Loucy (cell line): ENCODE results near the gene PDCD4.

Source experiments
- H2AFZ ChIP-seq: fragments of 200-600 bp; sonication (generic); 2 replicates; pipeline ENCODE4 v1.6.0; 2016; ENCODE audit warnings: antibody characterized with exemption, mild to moderate bottlenecking, low read length, moderate library complexity
- H3F3A ChIP-seq: fragments of 200-600 bp; 2 replicates; pipeline ENCODE4 v1.6.0; 2016; ENCODE audit warnings: antibody characterized with exemption, low read depth, mild to moderate bottlenecking
- H3K27me3 ChIP-seq: fragments of 200-600 bp; sonication (generic); 2 replicates; pipeline ENCODE4 v1.6.1; 2014; ENCODE audit warnings: low read length, mild to moderate bottlenecking; ENCODE audit not compliant: insufficient read depth, poor library complexity, severe bottlenecking
- H3K36me3 ChIP-seq: fragments of 200-600 bp; sonication (generic); 2 replicates; pipeline ENCODE4 v1.6.1; 2016; ENCODE audit warnings: low read length; ENCODE audit not compliant: insufficient read depth
- H3K4me1 ChIP-seq: fragments of 200-600 bp; sonication (generic); 2 replicates; pipeline ENCODE4 v1.5.1; 2014; ENCODE audit warnings: low read length, mild to moderate bottlenecking; ENCODE audit not compliant: insufficient read depth, poor library complexity, severe bottlenecking
- H3K4me2 ChIP-seq: fragments of 200-600 bp; sonication (generic); 2 replicates; pipeline ENCODE4 v1.6.0; 2014; ENCODE audit warnings: antibody characterized with exemption, low read length, low read depth, mild to moderate bottlenecking; ENCODE audit not compliant: poor library complexity, severe bottlenecking
- H3K4me3 ChIP-seq: fragments of 200-600 bp; sonication (generic); 2 replicates; pipeline ENCODE4 v1.5.1; 2014; ENCODE audit warnings: low read length, mild to moderate bottlenecking, mixed read lengths; ENCODE audit not compliant: poor library complexity, severe bottlenecking
- H3K79me2 ChIP-seq: fragments of 200-600 bp; sonication (generic); 2 replicates; pipeline ENCODE4 v1.6.1; 2014; ENCODE audit warnings: low read length; ENCODE audit not compliant: insufficient read depth
- H3K9ac ChIP-seq: fragments of 200-600 bp; sonication (generic); 2 replicates; pipeline ENCODE4 v1.6.0; 2014; ENCODE audit warnings: mild to moderate bottlenecking, low read depth, low read length, moderate library complexity; ENCODE audit not compliant: poor library complexity, severe bottlenecking
- H3K9me2 ChIP-seq: fragments of 200-600 bp; sonication (generic); replicated peaks from 2 replicates; pipeline ENCODE4 v1.6.1; 2016; ENCODE audit warnings: low read depth, low read length, mixed read lengths
- H3K9me3 ChIP-seq: fragments of 200-600 bp; sonication (generic); 2 replicates; pipeline ENCODE4 v1.6.1; 2014; ENCODE audit warnings: mild to moderate bottlenecking, antibody characterized with exemption, low read length, low read depth; ENCODE audit not compliant: insufficient read depth
- H4K20me1 ChIP-seq: fragments of 200-600 bp; sonication (generic); 2 replicates; pipeline ENCODE4 v1.6.0; 2014; ENCODE audit warnings: antibody characterized with exemption, low read length, mild to moderate bottlenecking; ENCODE audit not compliant: insufficient read depth, poor library complexity, severe bottlenecking
- EZH2phosphoT487 ChIP-seq: fragments of 200-600 bp; IDR thresholded peaks from 2 replicates; pipeline ENCODE4 v1.6.1; 2018; ENCODE audit warnings: antibody characterized with exemption, mild to moderate bottlenecking, moderate library complexity, borderline replicate concordance
- TF ChIP-seq, protein P1 (sequence below): fragments of 200-600 bp; sonication (generic); conservative IDR thresholded peaks from 2 replicates; pipeline ENCODE4 v1.5.1; 2014; ENCODE audit warnings: mild to moderate bottlenecking, antibody characterized with exemption, low read length

The PDCD4 gene

DNA sequence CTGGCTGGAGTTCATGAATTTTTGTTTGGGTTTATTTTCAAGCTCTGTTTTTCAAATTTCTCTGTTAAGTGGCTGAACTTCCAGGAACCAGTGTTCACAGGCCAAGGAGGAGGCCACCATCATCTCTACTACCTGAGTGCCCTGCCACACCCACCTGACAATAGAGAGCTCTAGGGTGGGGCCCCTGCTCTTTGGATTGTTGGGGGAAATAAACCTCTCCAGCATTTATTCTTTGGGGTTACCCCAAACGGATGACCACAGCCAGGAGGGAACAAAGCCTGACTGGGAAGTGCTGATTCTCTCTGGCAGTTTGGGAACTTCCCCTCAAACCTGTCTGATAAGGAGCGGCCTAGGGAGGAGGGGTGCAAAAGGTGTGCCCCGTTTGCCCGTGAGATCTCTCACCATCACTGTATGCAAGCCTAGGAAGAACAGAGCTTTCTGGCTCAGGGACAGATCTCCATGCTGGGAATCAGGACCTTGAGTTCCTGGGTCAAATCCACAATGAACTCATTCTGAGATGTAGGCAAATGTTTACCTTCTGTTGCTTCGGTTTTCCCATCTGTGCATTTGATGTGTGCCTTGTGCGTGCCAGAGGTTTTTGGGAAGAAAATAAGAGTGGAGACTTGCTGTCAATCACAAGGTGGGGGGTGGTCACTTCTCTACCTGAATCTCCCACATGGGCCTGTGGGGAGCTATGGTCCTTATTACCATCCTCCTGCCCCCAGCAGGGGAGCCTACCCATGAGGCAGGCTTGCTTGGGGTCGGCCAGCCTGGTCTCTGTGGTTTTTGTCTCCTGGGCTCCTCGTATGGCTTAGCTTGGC, 27.7 kb upstream of the PDCD4 start:
- no peak overlapping the region for H3K9ac ChIP-seq
- no peaks in the 10 kb centered on the region for H4K20me1 ChIP-seq
- no peaks in the 10 kb centered on the region for H3K79me2 ChIP-seq
- no peaks in the 10 kb centered on the region for H3F3A ChIP-seq
- TF ChIP-seq, protein P1, sequence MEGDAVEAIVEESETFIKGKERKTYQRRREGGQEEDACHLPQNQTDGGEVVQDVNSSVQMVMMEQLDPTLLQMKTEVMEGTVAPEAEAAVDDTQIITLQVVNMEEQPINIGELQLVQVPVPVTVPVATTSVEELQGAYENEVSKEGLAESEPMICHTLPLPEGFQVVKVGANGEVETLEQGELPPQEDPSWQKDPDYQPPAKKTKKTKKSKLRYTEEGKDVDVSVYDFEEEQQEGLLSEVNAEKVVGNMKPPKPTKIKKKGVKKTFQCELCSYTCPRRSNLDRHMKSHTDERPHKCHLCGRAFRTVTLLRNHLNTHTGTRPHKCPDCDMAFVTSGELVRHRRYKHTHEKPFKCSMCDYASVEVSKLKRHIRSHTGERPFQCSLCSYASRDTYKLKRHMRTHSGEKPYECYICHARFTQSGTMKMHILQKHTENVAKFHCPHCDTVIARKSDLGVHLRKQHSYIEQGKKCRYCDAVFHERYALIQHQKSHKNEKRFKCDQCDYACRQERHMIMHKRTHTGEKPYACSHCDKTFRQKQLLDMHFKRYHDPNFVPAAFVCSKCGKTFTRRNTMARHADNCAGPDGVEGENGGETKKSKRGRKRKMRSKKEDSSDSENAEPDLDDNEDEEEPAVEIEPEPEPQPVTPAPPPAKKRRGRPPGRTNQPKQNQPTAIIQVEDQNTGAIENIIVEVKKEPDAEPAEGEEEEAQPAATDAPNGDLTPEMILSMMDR, result no peak
- TF ChIP-seq EZH2phosphoT487, result no peak
- no peaks in the 10 kb centered on the region for H3K9me2 ChIP-seq
- no peaks in the 10 kb centered on the region for H3K27me3 ChIP-seq
- H3K4me2 ChIP-seq, result no peak overlapping the region
- H3K36me3 ChIP-seq, result no peaks in the 10 kb centered on the region
- peaks cover 60% of the 10 kb centered on the region for H3K4me1 ChIP-seq
- no peak overlapping the region for H2AFZ ChIP-seq
- no peak overlapping the region for H3K4me3 ChIP-seq
- H3K9me3 ChIP-seq, result no peaks in the 10 kb centered on the region

GRCh38 chr10:110844617-110844881, 27.2 kb upstream of the PDCD4 start:
- H3K27me3 ChIP-seq, result no peaks in the 10 kb centered on the region
- no peak overlapping the region for H3K9ac ChIP-seq
- no peak overlapping the region for H3K4me3 ChIP-seq
- no peaks in the 10 kb centered on the region for H3K9me3 ChIP-seq
- no peaks in the 10 kb centered on the region for H3K79me2 ChIP-seq
- peaks cover 59% of the 10 kb centered on the region for H3K4me1 ChIP-seq
- H3K9me2 ChIP-seq, result no peaks in the 10 kb centered on the region
- H4K20me1 ChIP-seq, result no peaks in the 10 kb centered on the region
- no peaks in the 10 kb centered on the region for H3K36me3 ChIP-seq
- TF ChIP-seq, protein P1, result no peak
- no peak for TF ChIP-seq EZH2phosphoT487
- no peak overlapping the region for H3K4me2 ChIP-seq
- H3F3A ChIP-seq, result no peaks in the 10 kb centered on the region
- no peak overlapping the region for H2AFZ ChIP-seq

DNA sequence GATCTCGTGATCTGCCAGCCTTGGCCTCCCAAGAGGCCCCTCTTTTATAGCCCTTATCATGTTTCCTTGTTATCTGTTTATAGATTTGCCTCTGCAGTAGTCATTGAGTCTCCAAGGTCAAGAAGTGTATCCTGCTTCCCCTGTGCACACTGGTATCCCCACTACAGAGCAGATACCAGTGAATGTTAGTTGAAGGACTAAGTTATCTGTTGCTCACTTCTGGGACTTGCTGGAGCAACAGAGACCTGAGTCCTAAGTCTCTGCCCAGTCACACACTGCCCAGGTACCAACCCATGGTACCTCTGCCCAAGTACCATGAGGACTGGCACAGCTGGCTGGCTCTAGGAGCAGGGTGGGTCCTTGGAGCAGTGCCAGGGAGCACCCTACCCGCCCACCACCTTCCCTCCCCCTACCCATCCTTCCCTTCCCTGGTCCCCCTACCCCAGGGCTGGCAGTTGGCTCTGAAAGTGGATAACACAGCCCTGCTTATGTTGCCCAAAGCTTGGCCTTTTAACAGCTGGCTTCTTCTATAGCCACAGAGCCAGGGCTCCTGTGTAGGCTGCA, 26.5 kb upstream of the PDCD4 start:
- peaks cover 66% of the 10 kb centered on the region for H3K4me1 ChIP-seq
- H3K27me3 ChIP-seq, result no peaks in the 10 kb centered on the region
- no peaks in the 10 kb centered on the region for H3K9me3 ChIP-seq
- H3F3A ChIP-seq, result no peaks in the 10 kb centered on the region
- peak overlapping the region; percentile 46 for H3K9ac ChIP-seq
- H4K20me1 ChIP-seq, result no peaks in the 10 kb centered on the region
- H3K9me2 ChIP-seq, result no peaks in the 10 kb centered on the region
- TF ChIP-seq EZH2phosphoT487, result no peak
- TF ChIP-seq, protein P1, result no peak
- no peak overlapping the region for H3K4me2 ChIP-seq
- no peak overlapping the region for H3K4me3 ChIP-seq
- no peaks in the 10 kb centered on the region for H3K36me3 ChIP-seq
- no peaks in the 10 kb centered on the region for H3K79me2 ChIP-seq
- H2AFZ ChIP-seq, result no peak overlapping the region
